Lower leg skin (tissue), 4 donors: ENCODE results near the gene TTC12. TPM values are rescaled to one million over a fixed set of nuclear protein-coding genes. Genes with fewer than 3 reads are reported as not detected.

Source experiments
- DNase-seq, 2 donors: peaks; one replicate each; pipeline ENCODE4 v3.0.0-alpha.2; 2019; ENCODE audit warnings: low spot score in 2 of 2
- H3K4me3 ChIP-seq: fragments of 200-600 bp; sonication (generic); 2 replicates; pipeline ENCODE4 v1.5.1; 2017; ENCODE audit warnings: mild to moderate bottlenecking, low read depth; ENCODE audit not compliant: poor library complexity, severe bottlenecking
- POLR2A ChIP-seq, 2 donors: fragments of 450-650 bp; IDR thresholded peaks; one replicate each; pipeline ENCODE4 v1.6.1; 2016 to 2017; ENCODE audit warnings: antibody characterized with exemption in 2 of 2, mild to moderate bottlenecking in 1 of 2, moderate library complexity in 1 of 2
- WGBS, 2 donors: methylation state at CpG; one replicate each; pipeline ENCODE4 v1.1.5; 2018; 5-methylcytosine and 5-hydroxymethylcytosine counted together
- intact Hi-C: fragments of 100-400 bp; cut with DNase I; formaldehyde crosslinking; loops from one replicate; pipeline ENCODE4 v1.15.0; 2023; ENCODE audit warnings: low total_unique reads
- total RNA-seq, 4 donors: library from RNA; depleted of rRNA; stranded (reverse); fragments of >200 nt; gene quantifications; one replicate each; pipeline ENCODE4 v1.1.0, GENCODE V29; 2016
- TF ChIP-seq, protein P1 (sequence below), 3 donors: fragments of 450-650 bp; IDR thresholded peaks; one replicate each; pipeline ENCODE4 v1.5.1; 2016; ENCODE audit warnings: antibody characterized with exemption in 3 of 3, mild to moderate bottlenecking in 3 of 3, moderate library complexity in 2 of 3

The TTC12 gene
- total RNA-seq, 4 donors from 2014 or later: 14.5 to 48.2 (median 21.9) TPM

DNA sequence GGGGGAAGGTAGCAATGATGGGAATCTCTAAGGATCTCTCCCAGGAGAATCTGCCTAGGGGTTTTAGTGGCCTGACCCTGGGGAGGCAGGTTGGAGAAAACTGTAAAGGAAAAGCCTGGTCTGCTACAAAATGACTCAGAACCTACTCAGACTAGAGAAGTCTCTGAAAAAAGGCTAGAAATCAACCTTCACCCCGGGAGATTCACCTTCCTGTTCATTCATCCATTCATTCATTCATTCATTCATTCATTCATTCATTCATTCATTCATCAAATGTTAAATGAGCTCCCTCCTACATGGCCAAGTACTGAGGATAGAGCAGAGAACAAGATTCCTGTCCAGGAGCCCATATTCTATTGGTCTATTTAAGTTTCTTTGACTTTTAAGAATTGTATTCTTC, 64.3 kb downstream of the TTC12 start:
- WGBS, 2 donors: 73 to 74% methylated on average over 1 of the region's 1 CpG
- no peak for DNase-seq

DNA sequence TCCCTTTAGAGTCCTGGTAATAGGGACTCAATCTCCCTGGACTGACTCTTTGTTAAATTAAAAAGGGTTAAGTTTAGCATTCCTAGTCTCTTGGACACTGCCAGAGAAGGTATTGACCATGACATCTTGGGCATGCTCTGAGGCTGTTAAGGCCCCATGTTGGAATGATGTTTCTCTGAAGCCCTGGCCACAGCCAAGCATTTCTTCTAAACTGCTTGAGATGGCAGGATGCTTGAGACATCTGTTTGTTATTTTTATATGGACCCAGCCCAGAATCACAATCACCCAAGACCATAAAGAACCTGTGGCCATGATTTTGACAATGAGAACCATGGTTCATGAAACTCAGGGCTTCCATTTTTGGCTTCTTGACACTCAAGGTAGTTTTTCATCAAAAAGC, 67.7 kb downstream of the TTC12 start:
- TF ChIP-seq POLR2A (IDR thresholded peaks at IDR 0.05): no peak
- TF ChIP-seq, protein P1, sequence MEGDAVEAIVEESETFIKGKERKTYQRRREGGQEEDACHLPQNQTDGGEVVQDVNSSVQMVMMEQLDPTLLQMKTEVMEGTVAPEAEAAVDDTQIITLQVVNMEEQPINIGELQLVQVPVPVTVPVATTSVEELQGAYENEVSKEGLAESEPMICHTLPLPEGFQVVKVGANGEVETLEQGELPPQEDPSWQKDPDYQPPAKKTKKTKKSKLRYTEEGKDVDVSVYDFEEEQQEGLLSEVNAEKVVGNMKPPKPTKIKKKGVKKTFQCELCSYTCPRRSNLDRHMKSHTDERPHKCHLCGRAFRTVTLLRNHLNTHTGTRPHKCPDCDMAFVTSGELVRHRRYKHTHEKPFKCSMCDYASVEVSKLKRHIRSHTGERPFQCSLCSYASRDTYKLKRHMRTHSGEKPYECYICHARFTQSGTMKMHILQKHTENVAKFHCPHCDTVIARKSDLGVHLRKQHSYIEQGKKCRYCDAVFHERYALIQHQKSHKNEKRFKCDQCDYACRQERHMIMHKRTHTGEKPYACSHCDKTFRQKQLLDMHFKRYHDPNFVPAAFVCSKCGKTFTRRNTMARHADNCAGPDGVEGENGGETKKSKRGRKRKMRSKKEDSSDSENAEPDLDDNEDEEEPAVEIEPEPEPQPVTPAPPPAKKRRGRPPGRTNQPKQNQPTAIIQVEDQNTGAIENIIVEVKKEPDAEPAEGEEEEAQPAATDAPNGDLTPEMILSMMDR (IDR thresholded peaks at IDR 0.05): no peak
- DNase-seq: no peak
- no peak overlapping the region for H3K4me3 ChIP-seq
- intact Hi-C loops: no loop called here

More for the DNA sequence above, 64.3 kb downstream of the TTC12 start:
- TF ChIP-seq POLR2A (IDR thresholded peaks at IDR 0.05): no peak
- TF ChIP-seq, protein P1 (IDR thresholded peaks at IDR 0.05): no peak
- intact Hi-C loops: no loop called here
- H3K4me3 ChIP-seq: no peak overlapping the region

DNA sequence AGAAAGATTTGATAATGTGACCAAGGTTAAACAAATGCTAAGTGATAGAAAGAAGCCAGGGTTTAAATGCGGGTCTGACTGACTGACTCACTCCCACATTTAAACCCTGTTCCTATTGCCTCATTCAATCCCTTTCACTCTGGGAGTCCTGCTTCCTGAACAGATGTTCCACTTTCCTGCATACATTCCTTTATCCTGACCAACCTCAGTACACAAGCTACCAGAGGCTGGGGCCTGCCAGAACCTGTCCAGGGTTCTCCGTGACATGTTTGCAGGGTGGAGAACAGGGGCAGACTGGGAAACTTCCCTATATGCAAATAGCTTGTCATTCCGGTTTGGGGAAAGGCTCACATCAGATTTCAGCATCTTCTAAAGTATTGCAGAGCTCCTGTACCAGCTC, 70.2 kb downstream of the TTC12 start:
- 38 to 46% methylated on average over 3 of the region's 3 CpGs for WGBS, 2 donors
- peak; percentile 76 to 92 for DNase-seq
- H3K4me3 ChIP-seq: no peak overlapping the region
- no peak for TF ChIP-seq POLR2A (IDR thresholded peaks at IDR 0.05)
- intact Hi-C loops: no loop called here

DNA sequence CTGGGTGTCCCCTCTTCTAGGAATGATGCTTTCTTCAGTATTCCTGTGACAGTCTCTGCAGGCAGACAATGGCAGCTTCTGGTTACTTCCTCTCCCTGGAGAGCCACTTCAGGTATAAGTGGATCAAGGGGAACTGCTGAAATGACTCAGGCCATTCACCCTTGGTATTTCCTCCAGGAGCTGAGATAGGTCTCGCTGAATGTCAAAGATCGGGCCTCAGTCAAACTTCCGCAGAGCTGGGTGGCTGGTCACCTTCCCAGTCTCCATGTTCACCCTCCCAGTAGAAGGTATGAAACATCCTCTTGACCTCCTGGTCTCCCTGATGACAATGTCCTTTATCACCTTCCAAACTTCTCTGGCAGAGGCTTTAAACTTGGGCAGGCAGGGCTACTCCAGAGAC, 71.4 kb downstream of the TTC12 start:
- intact Hi-C loops: no loop called here
- H3K4me3 ChIP-seq: no peak overlapping the region
- WGBS, 2 donors: 77 to 100% methylated on average over 3 of the region's 3 CpGs
- no peak for DNase-seq
- TF ChIP-seq, protein P1 (IDR thresholded peaks at IDR 0.05): no peak
- TF ChIP-seq POLR2A (IDR thresholded peaks at IDR 0.05): no peak

DNA sequence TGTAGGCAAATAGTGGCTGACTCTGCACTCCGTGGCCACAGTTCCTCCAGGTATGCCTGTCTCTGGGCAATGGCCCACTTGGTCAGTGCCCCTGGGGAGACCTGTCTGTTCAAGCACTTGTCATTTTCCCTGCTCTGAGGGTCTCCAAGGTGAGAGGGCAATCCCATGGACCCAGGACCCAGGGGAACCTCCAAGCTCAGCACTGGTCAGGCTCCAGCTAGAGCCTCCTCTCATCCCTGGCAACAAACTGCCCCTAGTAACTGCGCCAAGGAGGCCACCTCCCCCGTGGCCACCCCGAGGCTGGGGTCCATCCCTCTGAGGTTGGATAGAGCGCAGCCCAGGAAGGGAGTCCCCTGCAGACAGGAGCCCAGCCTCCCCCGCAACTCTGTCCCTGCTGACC, 72.5 kb downstream of the TTC12 start:
- WGBS, 2 donors: 84 to 90% methylated on average over 6 of the region's 6 CpGs
- intact Hi-C loops: no loop called here
- peak in 1 of 2 donors; percentile 79 for DNase-seq
- H3K4me3 ChIP-seq: no peak overlapping the region
- no peak for TF ChIP-seq POLR2A (IDR thresholded peaks at IDR 0.05)
- TF ChIP-seq, protein P1 (IDR thresholded peaks at IDR 0.05): no peak

DNA sequence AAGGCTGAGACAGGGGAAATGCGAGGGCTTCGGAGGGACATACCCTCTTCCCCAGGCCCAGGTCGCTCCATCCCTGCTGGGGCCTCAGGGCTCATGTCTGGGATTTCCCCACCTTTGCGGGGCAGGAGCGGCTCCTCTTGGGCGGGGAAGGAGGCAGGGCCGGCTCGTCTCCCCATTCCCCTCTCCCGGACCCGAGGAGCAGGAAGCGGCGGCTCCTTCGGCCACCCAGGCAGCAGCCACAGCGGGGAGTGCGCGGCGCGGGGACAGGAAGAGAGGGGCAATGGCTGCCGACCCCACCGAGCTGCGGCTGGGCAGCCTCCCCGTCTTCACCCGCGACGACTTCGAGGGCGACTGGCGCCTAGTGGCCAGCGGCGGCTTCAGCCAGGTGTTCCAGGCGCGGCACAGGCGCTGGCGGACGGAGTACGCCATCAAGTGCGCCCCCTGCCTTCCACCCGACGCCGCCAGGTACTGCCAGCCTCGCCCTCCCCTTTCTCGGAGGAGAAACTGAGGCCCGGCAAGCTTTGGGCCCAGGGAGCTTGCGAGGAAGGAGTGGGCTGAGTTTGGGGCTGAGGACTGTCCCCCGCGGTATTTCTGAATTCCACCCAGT, 73.3 kb downstream of the TTC12 start, which contains the start of gene ANKK1:
Gene ANKK1, plus strand, starts transcription at position 175 of the 607 bp plus-strand sequence. Its CDS starts 106 bp downstream, at position 281.
- intact Hi-C loops: no loop called here
- H3K4me3 ChIP-seq: no peak within 1 kb of the TSS
- 15 to 18% methylated on average over 14 to 17 of the region's 46 CpGs for WGBS, 2 donors
- DNase-seq: peak in 1 of 2 donors; percentile 81
- TF ChIP-seq, protein P1 (IDR thresholded peaks at IDR 0.05): no peak
- TF ChIP-seq POLR2A (IDR thresholded peaks at IDR 0.05): no peak
